ENCODE results near the gene MICAL3. TPM values are rescaled to one million over a fixed set of nuclear protein-coding genes. Genes with fewer than 3 reads are reported as not detected.

MICAL3 gene
- total RNA-seq, 4 donors from 2014 or later = 84.2 to 290 (median 151) TPM

- WGBS, 2 donors (ENCODE audit: low coverage in 1 of 2) = 90 to 97% methylated on average over 7 of the region's 7 CpGs
- Histone ChIP-seq H3K4me1 (peaks cover 31 to 59% (median 44%) of the 10 kb centered on the region in 4 donors), H3K27ac (peak overlapping the region; percentile 74 to 80 (median 77)), H3K4me3 (no peak overlapping the region), H3K9me3 (no peaks in the 10 kb centered on the region), H3K27me3 (no peaks in the 10 kb centered on the region), H3K36me3 (peaks cover 0 to 25% (median 5%) of the 10 kb centered on the region in 4 donors)
- TF ChIP-seq POLR2A (IDR thresholded peaks at IDR 0.05) = no peak
- intact Hi-C loops (cut with DNase I; ENCODE audit: low total_unique reads) = no loop called here
- in situ Hi-C loops (cut with MboI; ENCODE audit: low pct_ligation_motif_present in 1 of 4, low pct_unique_long_range_greater_than_20kb in 1 of 4, low sequenced_read_pairs in 3 of 4) = no loop called here
- no peak for DNase-seq
These were observed 157.7 kb downstream of the MICAL3 start for GRCh38 chr22:17866621-17867020.

- in situ Hi-C loops (cut with MboI; ENCODE audit: low pct_ligation_motif_present in 1 of 4, low pct_unique_long_range_greater_than_20kb in 1 of 4, low sequenced_read_pairs in 3 of 4) = no loop called here
- TF ChIP-seq POLR2A (IDR thresholded peaks at IDR 0.05) = no peak
- no peak for TF ChIP-seq CTCF (IDR thresholded peaks at IDR 0.05)
- TF ChIP-seq EP300 (IDR thresholded peaks at IDR 0.05; ENCODE audit: low read depth) = no peak
- no peak for TF ChIP-seq POLR2AphosphoS5 (IDR thresholded peaks at IDR 0.05)
- intact Hi-C loops (cut with DNase I; ENCODE audit: low total_unique reads) = no loop called here
- Histone ChIP-seq H3K36me3 (peaks cover 0 to 20% (median 5%) of the 10 kb centered on the region in 4 donors), H3K27ac (peak overlapping the region; percentile 34 to 80 (median 74)), H3K4me3 (no peak overlapping the region), H3K4me1 (peaks cover 31 to 56% (median 43%) of the 10 kb centered on the region in 4 donors), H3K9me3 (no peaks in the 10 kb centered on the region), H3K27me3 (no peaks in the 10 kb centered on the region)
- 83 to 92% methylated on average over 5 of the region's 5 CpGs for WGBS, 2 donors (ENCODE audit: low coverage in 1 of 2)
- no peak for DNase-seq
These were observed 158.2 kb downstream of the MICAL3 start for GRCh38 chr22:17866127-17866526.

- Histone ChIP-seq H3K36me3 (peaks cover 0 to 18% (median 5%) of the 10 kb centered on the region in 4 donors), H3K9me3 (no peaks in the 10 kb centered on the region), H3K4me3 (no peak overlapping the region), H3K27me3 (no peaks in the 10 kb centered on the region), H3K27ac (peak overlapping the region in 3 of 4 donors; percentile 34 to 80 (median 74)), H3K4me1 (peaks cover 31 to 50% (median 36%) of the 10 kb centered on the region in 4 donors)
- no peak for TF ChIP-seq EP300 (IDR thresholded peaks at IDR 0.05; ENCODE audit: low read depth)
- DNase-seq = peak; percentile 38
- WGBS, 2 donors (ENCODE audit: low coverage in 1 of 2) = 76 to 91% methylated on average over 3 to 23 of the region's 23 CpGs
- in situ Hi-C loops (cut with MboI; ENCODE audit: low pct_ligation_motif_present in 1 of 4, low pct_unique_long_range_greater_than_20kb in 1 of 4, low sequenced_read_pairs in 3 of 4) (no loop called here), intact Hi-C loops (cut with DNase I; ENCODE audit: low total_unique reads) (no loop called here)
These were observed 158.9 kb downstream of the MICAL3 start for GRCh38 chr22:17865183-17866055.

- H3K9me3 ChIP-seq = no peaks in the 10 kb centered on the region
- intact Hi-C loops (cut with DNase I; ENCODE audit: low total_unique reads) = no loop called here
- peak overlapping the region in 2 of 4 donors; percentile 34 to 74 for H3K27ac ChIP-seq
- no peak overlapping the region for H3K4me3 ChIP-seq
- WGBS, 2 donors (ENCODE audit: low coverage in 1 of 2) = 80 to 97% methylated on average over 2 to 27 of the region's 27 CpGs
- H3K36me3 ChIP-seq = peaks cover 0 to 18% (median 5%) of the 10 kb centered on the region in 4 donors
- H3K4me1 ChIP-seq = peaks cover 28 to 50% (median 34%) of the 10 kb centered on the region in 4 donors
- TF ChIP-seq POLR2AphosphoS5 (IDR thresholded peaks at IDR 0.05) (no peak), CTCF (IDR thresholded peaks at IDR 0.05) (no peak), POLR2A (IDR thresholded peaks at IDR 0.05) (no peak), EP300 (IDR thresholded peaks at IDR 0.05; ENCODE audit: low read depth) (no peak)
- H3K27me3 ChIP-seq = no peaks in the 10 kb centered on the region
- in situ Hi-C loops (cut with MboI; ENCODE audit: low pct_ligation_motif_present in 1 of 4, low pct_unique_long_range_greater_than_20kb in 1 of 4, low sequenced_read_pairs in 3 of 4) = no loop called here
- DNase-seq = no peak
These were observed 159.8 kb downstream of the MICAL3 start for GRCh38 chr22:17864398-17865182.
